ENCODE results near the gene AWAT1.

- no peak for TF ChIP-seq CTCF (IDR thresholded peaks at IDR 0.05)
- no peak for TF ChIP-seq POLR2A (IDR thresholded peaks at IDR 0.05)
Measured at GRCh38 chrX:70201732-70202131, 32.7 kb upstream of the AWAT1 start.

Data from lower leg skin (tissue), 3 donors.